Neural progenitor cell (in vitro differentiated cells): ENCODE data around the gene LRRC47. TPM values are rescaled to one million over a fixed set of nuclear protein-coding genes. Genes with fewer than 3 reads are reported as not detected.

ENCODE experiments used
- DNase-seq: peaks from one replicate; pipeline ENCODE4 v3.0.0-alpha.2; 2016; ENCODE audit warnings: low spot score
- H2AFZ ChIP-seq: fragments of 200-600 bp; sonication (generic); replicated peaks from 2 replicates; pipeline ENCODE4 v1.6.1; 2016; ENCODE audit warnings: antibody characterized with exemption
- H3F3A ChIP-seq: fragments of 200-600 bp; sonication (generic); 2 replicates; pipeline ENCODE4 v1.6.1; 2016; ENCODE audit warnings: antibody characterized with exemption, low read depth
- H3K27ac ChIP-seq: fragments of 200-600 bp; sonication (generic); 2 replicates; pipeline ENCODE4 v1.5.1; 2016; ENCODE audit warnings: mild to moderate bottlenecking
- H3K27me3 ChIP-seq: fragments of 200-600 bp; sonication (generic); 2 replicates; pipeline ENCODE4 v1.6.1; 2016; ENCODE audit warnings: mild to moderate bottlenecking, moderate library complexity
- H3K36me3 ChIP-seq: fragments of 200-600 bp; sonication (generic); 2 replicates; pipeline ENCODE4 v1.5.1; 2016
- H3K4me1 ChIP-seq: fragments of 200-600 bp; sonication (generic); 2 replicates; pipeline ENCODE4 v1.6.1; 2016; ENCODE audit warnings: mixed run types
- H3K4me2 ChIP-seq: fragments of 200-600 bp; sonication (generic); 2 replicates; pipeline ENCODE4 v1.6.1; 2016
- H3K4me3 ChIP-seq: fragments of 200-600 bp; sonication (generic); 2 replicates; pipeline ENCODE4 v1.5.1; 2016
- H3K79me2 ChIP-seq: fragments of 200-600 bp; sonication (generic); 2 replicates; pipeline ENCODE4 v1.6.1; 2016; ENCODE audit warnings: low read depth
- H3K9ac ChIP-seq: fragments of 200-600 bp; sonication (generic); 2 replicates; pipeline ENCODE4 v1.6.1; 2016
- H3K9me3 ChIP-seq: fragments of 200-600 bp; sonication (generic); 2 replicates; pipeline ENCODE4 v1.5.1; 2016; ENCODE audit warnings: low read depth
- H4K20me1 ChIP-seq: fragments of 200-600 bp; sonication (generic); 2 replicates; pipeline ENCODE4 v1.6.1; 2016; ENCODE audit warnings: low read depth
- H3K27ac Mint-ChIP-seq: 3 replicates; pipeline ENCODE4 v1.8.0; 2021; ENCODE audit warnings: mixed read lengths
- H3K27me3 Mint-ChIP-seq: 2 replicates; pipeline ENCODE4 v1.8.0; 2022; ENCODE audit warnings: low read depth, mild to moderate bottlenecking, inconsistent platforms, moderate library complexity, mixed read lengths; ENCODE audit not compliant: insufficient read depth
- H3K36me3 Mint-ChIP-seq: 3 replicates; pipeline ENCODE4 v1.8.0; 2021; ENCODE audit warnings: mixed read lengths
- H3K4me1 Mint-ChIP-seq: 3 replicates; pipeline ENCODE4 v1.8.0; 2021; ENCODE audit warnings: mixed read lengths
- H3K4me3 Mint-ChIP-seq: 3 replicates; pipeline ENCODE4 v1.8.0; 2021; ENCODE audit warnings: mild to moderate bottlenecking, moderate library complexity, mixed read lengths
- H3K9me3 Mint-ChIP-seq: 3 replicates; pipeline ENCODE4 v1.8.0; 2020; ENCODE audit warnings: mixed read lengths
- EZH2 ChIP-seq: fragments of 200-600 bp; sonication (generic); IDR thresholded peaks from 2 replicates; pipeline ENCODE4 v1.6.1; 2017; ENCODE audit warnings: antibody characterized with exemption, mild to moderate bottlenecking, moderate library complexity
- EZH2phosphoT487 ChIP-seq: fragments of 200-600 bp; sonication (generic); IDR thresholded peaks from 2 replicates; pipeline ENCODE4 v1.6.1; 2017; ENCODE audit warnings: antibody characterized with exemption
- small RNA-seq: library from RNA; depleted of rRNA; stranded (forward); fragments of <200 nt; gene quantifications from one replicate; pipeline ENCODE3, GENCODE V24; 2015
- total RNA-seq: library from RNA; depleted of rRNA; stranded (reverse); fragments of >200 nt; gene quantifications from 2 replicates; pipeline ENCODE4 v1.2.3, GENCODE V29; 2015; ENCODE audit warnings: low replicate concordance
- TF ChIP-seq, protein P1 (sequence below): fragments of 200-600 bp; sonication (generic); IDR thresholded peaks from 2 replicates; pipeline ENCODE4 v1.5.1; 2017; ENCODE audit warnings: antibody characterized with exemption, mild to moderate bottlenecking

LRRC47 gene
- total RNA-seq, 1 donor from 2014 or later = 51.0 TPM

DNA sequence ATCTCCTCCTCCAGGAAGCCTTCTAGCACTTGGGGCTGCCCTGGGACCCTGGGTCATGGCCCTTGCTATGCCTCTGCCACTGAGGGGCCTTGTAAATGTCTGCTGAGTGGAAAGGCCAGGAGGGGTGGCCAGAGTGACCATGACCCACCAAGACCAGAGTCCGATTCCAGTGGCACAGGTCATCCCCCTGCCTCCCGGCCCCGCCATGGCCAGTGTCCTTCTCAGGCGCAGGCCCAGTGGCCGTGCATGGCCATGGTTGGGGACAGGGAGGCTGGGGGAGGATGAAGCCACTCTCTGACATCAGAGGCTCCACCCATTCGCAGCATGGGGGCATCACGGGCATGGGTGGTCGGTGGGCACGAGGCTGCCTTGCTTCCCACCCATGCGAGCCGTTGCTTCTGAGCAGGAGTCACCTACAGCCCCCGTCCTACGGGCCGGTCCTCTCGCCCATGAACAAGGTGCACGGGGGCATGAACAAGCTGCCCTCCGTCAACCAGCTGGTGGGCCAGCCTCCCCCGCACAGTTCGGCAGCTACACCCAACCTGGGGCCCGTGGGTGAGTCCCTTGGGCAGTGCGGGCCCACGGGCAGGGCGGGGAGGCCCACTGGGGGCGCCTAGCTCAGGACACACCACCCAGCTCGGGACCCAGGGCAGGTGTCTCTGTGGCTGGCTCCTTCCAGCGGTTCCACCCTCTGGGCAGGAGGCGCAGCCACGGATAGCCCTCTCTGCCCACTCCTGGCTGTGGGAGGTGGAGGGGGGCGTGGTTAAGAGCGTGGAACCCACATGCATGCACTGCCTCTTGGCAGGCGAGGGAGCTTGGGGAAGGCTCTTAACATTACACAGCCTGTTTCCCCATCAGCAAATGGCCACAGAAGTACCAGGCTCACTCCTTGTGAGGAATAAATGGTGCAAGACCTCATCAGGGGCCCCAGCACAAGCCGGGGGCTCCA, 66.4 kb downstream of the LRRC47 start:
- H3K4me1 ChIP-seq = peaks cover 10% of the 10 kb centered on the region
- no peak for DNase-seq
- H3K27me3 ChIP-seq = peaks cover 11% of the 10 kb centered on the region
- H3K27ac ChIP-seq = no peak overlapping the region
- H3K27ac Mint-ChIP-seq = no peak overlapping the region
- H3K36me3 ChIP-seq = no peaks in the 10 kb centered on the region
- no peak overlapping the region for H2AFZ ChIP-seq
- H3K4me2 ChIP-seq = no peak overlapping the region
- H3K4me1 Mint-ChIP-seq = peaks cover 9% of the 10 kb centered on the region
- H3K9me3 ChIP-seq = no peaks in the 10 kb centered on the region
- no peaks in the 10 kb centered on the region for H3K36me3 Mint-ChIP-seq
- H3K4me3 ChIP-seq = no peak overlapping the region
- H3F3A ChIP-seq = no peaks in the 10 kb centered on the region
- H3K9ac ChIP-seq = no peak overlapping the region
- TF ChIP-seq EZH2 (no peak), EZH2phosphoT487 (no peak)
- TF ChIP-seq, protein P1, sequence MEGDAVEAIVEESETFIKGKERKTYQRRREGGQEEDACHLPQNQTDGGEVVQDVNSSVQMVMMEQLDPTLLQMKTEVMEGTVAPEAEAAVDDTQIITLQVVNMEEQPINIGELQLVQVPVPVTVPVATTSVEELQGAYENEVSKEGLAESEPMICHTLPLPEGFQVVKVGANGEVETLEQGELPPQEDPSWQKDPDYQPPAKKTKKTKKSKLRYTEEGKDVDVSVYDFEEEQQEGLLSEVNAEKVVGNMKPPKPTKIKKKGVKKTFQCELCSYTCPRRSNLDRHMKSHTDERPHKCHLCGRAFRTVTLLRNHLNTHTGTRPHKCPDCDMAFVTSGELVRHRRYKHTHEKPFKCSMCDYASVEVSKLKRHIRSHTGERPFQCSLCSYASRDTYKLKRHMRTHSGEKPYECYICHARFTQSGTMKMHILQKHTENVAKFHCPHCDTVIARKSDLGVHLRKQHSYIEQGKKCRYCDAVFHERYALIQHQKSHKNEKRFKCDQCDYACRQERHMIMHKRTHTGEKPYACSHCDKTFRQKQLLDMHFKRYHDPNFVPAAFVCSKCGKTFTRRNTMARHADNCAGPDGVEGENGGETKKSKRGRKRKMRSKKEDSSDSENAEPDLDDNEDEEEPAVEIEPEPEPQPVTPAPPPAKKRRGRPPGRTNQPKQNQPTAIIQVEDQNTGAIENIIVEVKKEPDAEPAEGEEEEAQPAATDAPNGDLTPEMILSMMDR = no peak
- no peak overlapping the region for H3K4me3 Mint-ChIP-seq
- no peaks in the 10 kb centered on the region for H4K20me1 ChIP-seq
- no peaks in the 10 kb centered on the region for H3K9me3 Mint-ChIP-seq
- H3K27me3 Mint-ChIP-seq = peaks cover 4% of the 10 kb centered on the region
- no peaks in the 10 kb centered on the region for H3K79me2 ChIP-seq

Small RNA genes lying within 50 kb of the gene (small RNA-seq; reads per million reads assigned to genes)
- not detected for gene RF02197
- gene RN7SL574P = not detected

Other genes with a start within 250 kb of the LRRC47 start
- gene MEGF6, start 185.0 kb downstream of the LRRC47 start, total RNA-seq = 1.7 and 25.6 TPM in 2 replicates
- 10.6 and 11.5 TPM in 2 replicates for gene TPRG1L, start 171.5 kb downstream of the LRRC47 start, total RNA-seq
- gene WRAP73, start 146.4 kb downstream of the LRRC47 start, total RNA-seq = 12.0 and 18.8 TPM in 2 replicates
- gene TP73, start 144.0 kb downstream of the LRRC47 start, total RNA-seq = 0.31 TPM in 1 of 2 replicates, not detected in the other
- gene CCDC27, start 44.0 kb downstream of the LRRC47 start, total RNA-seq = not detected in 2 replicates
- 9.1 TPM in 1 of 2 replicates, not detected in the other for gene SMIM1, start 23.7 kb downstream of the LRRC47 start, total RNA-seq
- gene CEP104, start 60.7 kb upstream of the LRRC47 start, total RNA-seq = 12.9 and 13.2 TPM in 2 replicates
- gene DFFB, start 61.0 kb upstream of the LRRC47 start, total RNA-seq = 4.8 and 9.0 TPM in 2 replicates
- gene C1orf174, start 103.8 kb upstream of the LRRC47 start, total RNA-seq = 31.3 and 36.5 TPM in 2 replicates